GM12892 (cell line): ENCODE data around the gene FBXL14.

ENCODE experiments used
- POLR2A ChIP-seq: IDR thresholded peaks from 2 replicates; pipeline ENCODE4 v1.6.1; 2011; ENCODE audit warnings: low read depth, low read length, control low read depth
- TAF1 ChIP-seq: IDR thresholded peaks from 2 replicates; pipeline ENCODE4 v1.6.1; 2011; ENCODE audit warnings: low read depth, mild to moderate bottlenecking, control low read depth, low read length, borderline replicate concordance

- TF ChIP-seq TAF1, result no peak
- no peak for TF ChIP-seq POLR2A
These were observed 4.0 kb downstream of the FBXL14 start for GRCh38 chr12:1590221-1590979.
